Esophagus squamous epithelium (tissue), 4 donors: ENCODE results near the gene FAM20C.

Source experiments
- POLR2A ChIP-seq, 4 donors: fragments of 450-650 bp; IDR thresholded peaks; one replicate each; pipeline ENCODE4 v1.6.1; 2017; ENCODE audit warnings: antibody characterized with exemption in 4 of 4, mild to moderate bottlenecking in 4 of 4, moderate library complexity in 3 of 4
- TF ChIP-seq, protein P1 (sequence below), 6 experiments: fragments of 450-650 bp in 4 of 6; fragments of 200-600 bp in 2 of 6; sonication (generic) in 2 of 6; IDR thresholded peaks; one replicate each; pipeline ENCODE4 v1.5.1; 2016 to 2019; ENCODE audit warnings: antibody characterized with exemption in 6 of 6, mild to moderate bottlenecking in 4 of 6, moderate library complexity in 4 of 6

DNA sequence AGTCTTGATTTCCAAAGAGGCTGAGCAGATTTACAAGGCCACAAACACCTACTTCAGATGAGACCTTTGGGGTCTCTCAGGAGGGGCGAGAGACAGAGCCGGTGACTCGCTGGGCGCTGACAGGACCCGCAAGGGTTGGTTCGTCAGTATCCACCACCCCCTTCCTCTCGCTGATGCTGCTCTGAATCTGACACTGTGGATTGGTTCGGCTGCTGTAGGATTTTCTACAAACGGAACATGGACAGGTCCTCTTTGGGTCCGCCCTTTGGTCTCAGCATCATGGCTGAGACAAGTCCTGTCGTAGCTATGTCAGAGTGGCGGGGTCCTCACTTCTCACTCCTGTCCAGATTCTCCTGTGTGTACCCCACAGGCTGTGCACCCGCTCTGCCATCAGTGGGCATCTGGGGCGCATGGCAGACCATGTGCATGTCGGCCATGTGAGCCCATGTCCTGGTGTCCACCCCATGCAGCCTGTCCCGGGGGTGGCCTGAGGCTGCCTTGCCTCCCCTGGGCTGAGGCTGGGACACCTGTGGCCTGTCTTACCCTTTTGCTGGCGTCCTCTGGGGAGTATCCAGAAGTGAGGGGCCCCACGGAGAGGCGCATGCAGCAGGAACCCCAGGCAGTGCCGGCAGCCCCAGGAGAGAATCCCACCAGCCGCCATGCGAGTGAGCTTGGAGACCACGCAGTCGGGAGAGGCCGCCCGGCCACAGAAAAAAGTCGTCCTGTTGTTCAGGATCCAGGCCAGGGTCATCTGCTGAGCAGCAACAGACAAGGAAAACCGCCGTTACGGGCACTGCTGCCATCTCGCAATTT, 21.6 kb upstream of the FAM20C start:
- TF ChIP-seq POLR2A (IDR thresholded peaks at IDR 0.05), result no peak
- TF ChIP-seq, protein P1, sequence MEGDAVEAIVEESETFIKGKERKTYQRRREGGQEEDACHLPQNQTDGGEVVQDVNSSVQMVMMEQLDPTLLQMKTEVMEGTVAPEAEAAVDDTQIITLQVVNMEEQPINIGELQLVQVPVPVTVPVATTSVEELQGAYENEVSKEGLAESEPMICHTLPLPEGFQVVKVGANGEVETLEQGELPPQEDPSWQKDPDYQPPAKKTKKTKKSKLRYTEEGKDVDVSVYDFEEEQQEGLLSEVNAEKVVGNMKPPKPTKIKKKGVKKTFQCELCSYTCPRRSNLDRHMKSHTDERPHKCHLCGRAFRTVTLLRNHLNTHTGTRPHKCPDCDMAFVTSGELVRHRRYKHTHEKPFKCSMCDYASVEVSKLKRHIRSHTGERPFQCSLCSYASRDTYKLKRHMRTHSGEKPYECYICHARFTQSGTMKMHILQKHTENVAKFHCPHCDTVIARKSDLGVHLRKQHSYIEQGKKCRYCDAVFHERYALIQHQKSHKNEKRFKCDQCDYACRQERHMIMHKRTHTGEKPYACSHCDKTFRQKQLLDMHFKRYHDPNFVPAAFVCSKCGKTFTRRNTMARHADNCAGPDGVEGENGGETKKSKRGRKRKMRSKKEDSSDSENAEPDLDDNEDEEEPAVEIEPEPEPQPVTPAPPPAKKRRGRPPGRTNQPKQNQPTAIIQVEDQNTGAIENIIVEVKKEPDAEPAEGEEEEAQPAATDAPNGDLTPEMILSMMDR (IDR thresholded peaks at IDR 0.05), result no peak
